Measurements from ENCODE around the gene AGPAT2. TPM values are rescaled to one million over a fixed set of nuclear protein-coding genes. Genes with fewer than 3 reads are reported as not detected.
A peak's percentile ranks its signal among the peaks of the same experiment; 100 is the strongest.

The AGPAT2 gene
- total RNA-seq, 1 donor from 2014 or later = 30.8 TPM

- peaks cover 8% of the 10 kb centered on the region for H3K4me1 Mint-ChIP-seq (ENCODE audit: low read depth, unreplicated experiment)
- no peaks in the 10 kb centered on the region for H3K9me3 ChIP-seq (ENCODE audit: insufficient read depth, low read depth, low read length)
- no peaks in the 10 kb centered on the region for H3K36me3 Mint-ChIP-seq (ENCODE audit: low read depth, unreplicated experiment)
- no peaks in the 10 kb centered on the region for H3K27me3 ChIP-seq (ENCODE audit: insufficient read depth, low read length)
- no peak overlapping the region for H3K9ac ChIP-seq (ENCODE audit: low read length)
- FAIRE-seq (no peak), DNase-seq (ENCODE audit: low read depth) (peak; percentile 29)
- no peaks in the 10 kb centered on the region for H3K79me2 ChIP-seq (ENCODE audit: insufficient read depth, low read length)
- no peaks in the 10 kb centered on the region for H3K4me1 ChIP-seq (ENCODE audit: insufficient read depth, low read length)
- H3K36me3 ChIP-seq (ENCODE audit: insufficient read depth, low read length) = no peaks in the 10 kb centered on the region
- H3K27ac ChIP-seq (ENCODE audit: low read depth, low read length) = no peak overlapping the region
- H3K27me3 Mint-ChIP-seq (ENCODE audit: low read depth, unreplicated experiment) = peaks cover 25% of the 10 kb centered on the region
- no peak overlapping the region for H3K4me3 Mint-ChIP-seq (ENCODE audit: unreplicated experiment)
- H3K4me3 ChIP-seq (ENCODE audit: insufficient read depth, low read depth, low read length) = no peak overlapping the region
- H2AFZ ChIP-seq (ENCODE audit: low read depth, low read length) = no peak overlapping the region
- H3K27ac Mint-ChIP-seq (ENCODE audit: unreplicated experiment) = no peak overlapping the region
- peak overlapping the region; percentile 29 for H3K4me2 ChIP-seq (ENCODE audit: low read length)
- no peaks in the 10 kb centered on the region for H3K9me3 Mint-ChIP-seq (ENCODE audit: unreplicated experiment)
- TF ChIP-seq EZH2 (IDR thresholded peaks at IDR 0.05; ENCODE audit: insufficient read depth, low read length) (no peak), CTCF (IDR thresholded peaks at IDR 0.05; ENCODE audit: insufficient read depth, low read depth, low read length) (no peak)
- H4K20me1 ChIP-seq (ENCODE audit: insufficient read depth, low read length) = no peaks in the 10 kb centered on the region
These were observed 6.4 kb upstream of the AGPAT2 start for GRCh38 chr9:136693490-136694162.

- no peak overlapping the region for H3K4me2 ChIP-seq (ENCODE audit: low read length)
- no peaks in the 10 kb centered on the region for H4K20me1 ChIP-seq (ENCODE audit: insufficient read depth, low read length)
- H3K9me3 ChIP-seq (ENCODE audit: insufficient read depth, low read depth, low read length) = no peaks in the 10 kb centered on the region
- Mint-ChIP-seq H3K9me3 (ENCODE audit: unreplicated experiment) (no peaks in the 10 kb centered on the region), H3K36me3 (ENCODE audit: low read depth, unreplicated experiment) (no peaks in the 10 kb centered on the region), H3K27ac (ENCODE audit: unreplicated experiment) (no peak overlapping the region), H3K27me3 (ENCODE audit: low read depth, unreplicated experiment) (peaks cover 25% of the 10 kb centered on the region), H3K4me1 (ENCODE audit: low read depth, unreplicated experiment) (peaks cover 8% of the 10 kb centered on the region), H3K4me3 (ENCODE audit: unreplicated experiment) (no peak overlapping the region)
- H3K9ac ChIP-seq (ENCODE audit: low read length) = no peak overlapping the region
- no peak overlapping the region for H2AFZ ChIP-seq (ENCODE audit: low read depth, low read length)
- H3K27ac ChIP-seq (ENCODE audit: low read depth, low read length) = no peak overlapping the region
- TF ChIP-seq EZH2 (IDR thresholded peaks at IDR 0.05; ENCODE audit: insufficient read depth, low read length) = no peak
- no peak for TF ChIP-seq CTCF (IDR thresholded peaks at IDR 0.05; ENCODE audit: insufficient read depth, low read depth, low read length)
- H3K4me3 ChIP-seq (ENCODE audit: insufficient read depth, low read depth, low read length) = no peak overlapping the region
- H3K79me2 ChIP-seq (ENCODE audit: insufficient read depth, low read length) = no peaks in the 10 kb centered on the region
- no peak for FAIRE-seq
- no peaks in the 10 kb centered on the region for H3K4me1 ChIP-seq (ENCODE audit: insufficient read depth, low read length)
- DNase-seq (ENCODE audit: low read depth) = no peak
- H3K27me3 ChIP-seq (ENCODE audit: insufficient read depth, low read length) = no peaks in the 10 kb centered on the region
- no peaks in the 10 kb centered on the region for H3K36me3 ChIP-seq (ENCODE audit: insufficient read depth, low read length)
These were observed 5.9 kb upstream of the AGPAT2 start for GRCh38 chr9:136693135-136693489.
